Superior temporal gyrus (tissue), 1 donor: Measurements from ENCODE around the gene SANBR.

Experiments used
- DNase-seq: peaks from one replicate; pipeline ENCODE4 v3.0.0-alpha.2; 2016; ENCODE audit errors: extremely low spot score

SANBR gene

GRCh38 chr2:61089797-61090196, 24.1 kb downstream of the SANBR start:
- DNase-seq, result no peak

- no peak for DNase-seq
These were observed 24.8 kb downstream of the SANBR start for GRCh38 chr2:61090386-61090921.

GRCh38 chr2:61091485-61091884, 25.8 kb downstream of the SANBR start:
- no peak for DNase-seq

GRCh38 chr2:61096438-61096837, 30.8 kb downstream of the SANBR start:
- no peak for DNase-seq

GRCh38 chr2:61100801-61101200, 35.1 kb downstream of the SANBR start:
- no peak for DNase-seq

GRCh38 chr2:61109291-61109690, 43.6 kb downstream of the SANBR start:
- no peak for DNase-seq

- no peak for DNase-seq
These were observed 46.0 kb downstream of the SANBR start for GRCh38 chr2:61111708-61112107.

GRCh38 chr2:61114147-61114546, 48.5 kb downstream of the SANBR start:
- DNase-seq, result no peak
